ENCODE results near the gene ZNF593. TPM values are rescaled to one million over a fixed set of nuclear protein-coding genes. Genes with fewer than 3 reads are reported as not detected.

ZNF593 gene
- polyA plus RNA-seq, 2 of the 4 experiments (the other 2 are of a cell fraction) = 27.2 to 45.4 TPM

DNA sequence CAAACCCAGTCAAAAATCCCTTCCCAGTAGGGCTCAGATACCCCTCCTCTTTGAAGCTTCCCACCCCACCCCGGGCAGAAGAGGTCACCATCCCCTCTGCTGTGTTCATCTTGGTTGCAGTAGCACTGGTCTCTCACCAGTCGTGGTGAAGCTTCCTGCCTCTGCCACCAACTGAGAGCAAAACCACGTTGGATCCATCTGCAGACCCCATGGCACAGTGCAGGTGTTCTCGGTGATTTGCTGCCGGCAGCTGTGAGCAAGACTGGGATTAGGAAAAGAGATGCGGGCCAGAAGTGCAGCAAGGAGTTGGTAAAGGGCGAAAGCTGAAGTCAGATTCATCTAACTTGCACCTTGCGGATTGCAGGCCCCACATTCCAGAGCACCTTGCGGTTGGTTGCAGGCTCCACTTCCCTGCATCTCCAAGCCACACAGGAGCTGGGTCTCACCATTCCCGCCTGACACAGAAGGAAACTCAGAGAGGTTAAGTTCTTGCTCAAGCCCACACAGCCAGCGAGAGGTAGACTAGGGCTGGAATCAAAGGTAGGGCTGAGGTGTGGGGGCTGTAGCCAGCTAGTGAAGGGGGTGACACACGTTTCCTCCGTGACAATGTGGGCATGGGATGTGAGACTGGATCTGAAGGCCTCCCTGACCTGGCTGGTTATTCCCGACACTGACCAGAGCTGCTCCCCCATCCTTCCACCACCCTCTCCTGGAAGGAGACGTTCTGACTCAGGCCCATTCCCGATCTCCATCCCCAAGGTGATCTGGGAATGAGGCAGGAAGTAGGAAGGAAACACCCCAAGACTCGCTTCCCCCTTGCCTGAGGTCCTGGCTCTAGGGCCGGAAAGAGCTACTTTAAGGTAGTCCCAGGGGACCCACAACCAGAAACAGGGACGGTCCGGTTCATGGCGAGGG lies 14.1 kb upstream of the ZNF593 start:
- ATAC-seq (no peak), FAIRE-seq (no peak), DNase-seq (ENCODE audit: low read depth in 1 of 2, low spot score in 1 of 2) (no peak)
- Histone ChIP-seq H3K4me2 (no peak overlapping the region), H3K4me3 (no peak overlapping the region), H3K4me1 (peaks cover 7% of the 10 kb centered on the region; the same call in 2 of the 3 replicates), H3K9me3 (no peaks in the 10 kb centered on the region), H3K27ac (peak overlapping the region in 1 of 2 experiments; percentile 66; a peak in 2 of 6 replicates)
- 77% methylated on average over 21 of the region's 21 CpGs for WGBS (ENCODE audit: missing lambda C conversion rate)
- TF ChIP-seq, protein P1, sequence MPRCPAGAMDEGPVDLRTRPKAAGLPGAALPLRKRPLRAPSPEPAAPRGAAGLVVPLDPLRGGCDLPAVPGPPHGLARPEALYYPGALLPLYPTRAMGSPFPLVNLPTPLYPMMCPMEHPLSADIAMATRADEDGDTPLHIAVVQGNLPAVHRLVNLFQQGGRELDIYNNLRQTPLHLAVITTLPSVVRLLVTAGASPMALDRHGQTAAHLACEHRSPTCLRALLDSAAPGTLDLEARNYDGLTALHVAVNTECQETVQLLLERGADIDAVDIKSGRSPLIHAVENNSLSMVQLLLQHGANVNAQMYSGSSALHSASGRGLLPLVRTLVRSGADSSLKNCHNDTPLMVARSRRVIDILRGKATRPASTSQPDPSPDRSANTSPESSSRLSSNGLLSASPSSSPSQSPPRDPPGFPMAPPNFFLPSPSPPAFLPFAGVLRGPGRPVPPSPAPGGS (IDR thresholded peaks at IDR 0.05) = no peak
- TF ChIP-seq, protein P2, sequence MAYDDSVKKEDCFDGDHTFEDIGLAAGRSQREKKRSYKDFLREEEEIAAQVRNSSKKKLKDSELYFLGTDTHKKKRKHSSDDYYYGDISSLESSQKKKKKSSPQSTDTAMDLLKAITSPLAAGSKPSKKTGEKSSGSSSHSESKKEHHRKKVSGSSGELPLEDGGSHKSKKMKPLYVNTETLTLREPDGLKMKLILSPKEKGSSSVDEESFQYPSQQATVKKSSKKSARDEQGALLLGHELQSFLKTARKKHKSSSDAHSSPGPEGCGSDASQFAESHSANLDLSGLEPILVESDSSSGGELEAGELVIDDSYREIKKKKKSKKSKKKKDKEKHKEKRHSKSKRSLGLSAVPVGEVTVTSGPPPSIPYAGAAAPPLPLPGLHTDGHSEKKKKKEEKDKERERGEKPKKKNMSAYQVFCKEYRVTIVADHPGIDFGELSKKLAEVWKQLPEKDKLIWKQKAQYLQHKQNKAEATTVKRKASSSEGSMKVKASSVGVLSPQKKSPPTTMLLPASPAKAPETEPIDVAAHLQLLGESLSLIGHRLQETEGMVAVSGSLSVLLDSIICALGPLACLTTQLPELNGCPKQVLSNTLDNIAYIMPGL (CRISPR knock-in tag; IDR thresholded peaks at IDR 0.05; ENCODE audit: borderline replicate concordance) = no peak
- ChIA-PET CTCF (interaction anchor here (0.6 to 5.2 kb wide), 11 partner anchors 9 to 260 kb away, joined by 3 to 54 read pairs (median 4); partner anchors contain the start of genes C1orf232, SLC30A2 and ZNF593), POLR2A (no interaction called here)

DNA sequence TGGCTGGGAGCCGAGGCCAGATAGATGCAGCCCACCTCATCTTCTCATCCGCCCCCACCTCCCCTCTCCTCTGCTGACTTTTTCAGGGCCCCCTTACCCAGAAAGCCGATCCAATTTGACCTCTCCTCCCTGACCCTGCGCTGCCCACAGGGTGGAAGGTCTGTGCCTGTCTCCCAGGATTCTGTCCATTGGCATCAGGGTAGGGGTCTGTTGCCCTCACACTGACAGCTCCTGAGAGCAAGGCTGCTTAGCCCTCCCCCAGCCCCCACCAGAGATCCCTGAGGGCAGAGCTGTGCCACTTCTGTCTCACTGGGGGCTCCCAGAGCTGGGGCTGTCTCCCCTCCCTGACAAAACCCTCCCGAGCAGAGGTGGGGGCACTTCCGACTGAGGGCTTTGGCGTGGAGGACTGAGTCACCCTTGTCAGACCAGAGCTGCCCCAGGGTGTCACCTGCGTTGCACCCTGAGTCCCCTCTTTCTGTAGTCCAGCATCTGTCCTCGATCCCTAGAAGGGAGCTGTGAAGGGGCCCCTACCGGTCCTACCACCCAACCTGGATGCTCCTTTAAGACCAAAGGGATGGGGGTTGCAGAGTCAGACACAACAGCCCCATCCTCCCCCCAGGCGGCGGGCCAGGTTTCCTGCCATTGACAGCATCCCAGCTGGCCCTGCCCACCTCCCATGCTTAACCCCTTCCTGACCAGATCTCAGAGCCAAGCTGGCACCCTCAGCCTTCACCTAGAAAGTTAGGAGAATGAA lies 13.2 kb upstream of the ZNF593 start:
- DNase-seq (ENCODE audit: low read depth in 1 of 2, low spot score in 1 of 2) (peak in 1 of 2 experiments; percentile 32), ATAC-seq (peak in 1 of 2 experiments; percentile 46; a peak in 3 of 6 replicates), FAIRE-seq (no peak)
- 46% methylated on average over 10 of the region's 12 CpGs for WGBS (ENCODE audit: missing lambda C conversion rate)
- TF ChIP-seq, protein P1 (IDR thresholded peaks at IDR 0.05) = no peak
- TF ChIP-seq, protein P3, sequence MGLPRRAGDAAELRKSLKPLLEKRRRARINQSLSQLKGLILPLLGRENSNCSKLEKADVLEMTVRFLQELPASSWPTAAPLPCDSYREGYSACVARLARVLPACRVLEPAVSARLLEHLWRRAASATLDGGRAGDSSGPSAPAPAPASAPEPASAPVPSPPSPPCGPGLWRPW (IDR thresholded peaks at IDR 0.05) = no peak
- TF ChIP-seq, protein P4, sequence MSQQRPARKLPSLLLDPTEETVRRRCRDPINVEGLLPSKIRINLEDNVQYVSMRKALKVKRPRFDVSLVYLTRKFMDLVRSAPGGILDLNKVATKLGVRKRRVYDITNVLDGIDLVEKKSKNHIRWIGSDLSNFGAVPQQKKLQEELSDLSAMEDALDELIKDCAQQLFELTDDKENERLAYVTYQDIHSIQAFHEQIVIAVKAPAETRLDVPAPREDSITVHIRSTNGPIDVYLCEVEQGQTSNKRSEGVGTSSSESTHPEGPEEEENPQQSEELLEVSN (IDR thresholded peaks at IDR 0.05; ENCODE audit: borderline replicate concordance, low read depth) = no peak
- TF ChIP-seq RAD21 (conservative IDR thresholded peaks at IDR 0.05 in 1 of 2, IDR thresholded peaks at IDR 0.05 in 1 of 2) (no peak), RCOR1 (IDR thresholded peaks at IDR 0.05; ENCODE audit: low read depth, low read length) (no peak), ZNF302 (CRISPR knock-in tag; IDR thresholded peaks at IDR 0.05) (no peak), CEBPB (IDR thresholded peaks at IDR 0.05) (no peak)
- TF ChIP-seq, protein P2 (CRISPR knock-in tag; IDR thresholded peaks at IDR 0.05; ENCODE audit: borderline replicate concordance) = no peak
- TF ChIP-seq, protein P5, sequence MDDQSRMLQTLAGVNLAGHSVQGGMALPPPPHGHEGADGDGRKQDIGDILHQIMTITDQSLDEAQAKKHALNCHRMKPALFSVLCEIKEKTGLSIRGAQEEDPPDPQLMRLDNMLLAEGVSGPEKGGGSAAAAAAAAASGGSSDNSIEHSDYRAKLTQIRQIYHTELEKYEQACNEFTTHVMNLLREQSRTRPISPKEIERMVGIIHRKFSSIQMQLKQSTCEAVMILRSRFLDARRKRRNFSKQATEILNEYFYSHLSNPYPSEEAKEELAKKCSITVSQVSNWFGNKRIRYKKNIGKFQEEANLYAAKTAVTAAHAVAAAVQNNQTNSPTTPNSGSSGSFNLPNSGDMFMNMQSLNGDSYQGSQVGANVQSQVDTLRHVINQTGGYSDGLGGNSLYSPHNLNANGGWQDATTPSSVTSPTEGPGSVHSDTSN (IDR thresholded peaks at IDR 0.05) = no peak
- H3K27ac ChIP-seq = peak overlapping the region in 1 of 2 experiments; percentile 66; a peak in 3 of 6 replicates
- H3K4me2 ChIP-seq = peak overlapping the region; percentile 42; the same call in 1 of the 3 replicates
- ChIA-PET CTCF (interaction anchor here (0.8 to 5.2 kb wide), 10 partner anchors 8 to 273 kb away, joined by 3 to 54 read pairs (median 4); partner anchors contain the start of genes C1orf232, SLC30A2 and ZNF593), POLR2A (no interaction called here)
- H3K4me1 ChIP-seq = peaks cover 9% of the 10 kb centered on the region; the same call in 2 of the 3 replicates
- no peak overlapping the region for H3K4me3 ChIP-seq
- no peaks in the 10 kb centered on the region for H3K9me3 ChIP-seq
